Smooth muscle cell (in vitro differentiated cells): ENCODE data around the gene ERVH48-1. TPM values are rescaled to one million over a fixed set of nuclear protein-coding genes. Genes with fewer than 3 reads are reported as not detected.
A peak's percentile ranks its signal among the peaks of the same experiment; 100 is the strongest.

Experiments
- DNase-seq: peaks from one replicate; lab custom pipeline; 2025; ENCODE audit not compliant: unreplicated experiment; lab: John Stamatoyannopoulos, UW
- H2AFZ ChIP-seq: fragments of 200-600 bp; sonication (generic); 2 replicates; pipeline ENCODE4 v1.6.0; 2016; ENCODE audit warnings: antibody characterized with exemption, low read depth, mild to moderate bottlenecking
- H3F3A ChIP-seq: fragments of 200-600 bp; sonication (generic); 2 replicates; pipeline ENCODE4 v1.6.0; 2017; ENCODE audit warnings: antibody characterized with exemption, low read depth
- H3K27ac ChIP-seq: fragments of 200-600 bp; sonication (generic); 2 replicates; pipeline ENCODE4 v1.5.1; 2016; ENCODE audit warnings: low read depth, mild to moderate bottlenecking
- H3K27me3 ChIP-seq: fragments of 200-600 bp; sonication (generic); 2 replicates; pipeline ENCODE4 v1.6.1; 2016; ENCODE audit warnings: low read depth, mild to moderate bottlenecking
- H3K36me3 ChIP-seq: fragments of 200-600 bp; sonication (generic); 2 replicates; pipeline ENCODE4 v1.5.1; 2016; ENCODE audit warnings: low read depth
- H3K4me1 ChIP-seq: fragments of 200-600 bp; sonication (generic); 2 replicates; pipeline ENCODE4 v1.5.1; 2016; ENCODE audit warnings: low read depth
- H3K4me2 ChIP-seq: fragments of 200-600 bp; sonication (generic); 2 replicates; pipeline ENCODE4 v1.6.0; 2016; ENCODE audit warnings: mild to moderate bottlenecking
- H3K4me3 ChIP-seq: fragments of 200-600 bp; sonication (generic); 2 replicates; pipeline ENCODE4 v1.5.1; 2016; ENCODE audit warnings: mild to moderate bottlenecking
- H3K79me2 ChIP-seq: fragments of 200-600 bp; sonication (generic); 2 replicates; pipeline ENCODE4 v1.6.0; 2016; ENCODE audit warnings: low read depth, mild to moderate bottlenecking
- H3K9ac ChIP-seq: fragments of 200-600 bp; sonication (generic); 2 replicates; pipeline ENCODE4 v1.6.0; 2016; ENCODE audit warnings: low read depth
- H3K9me3 ChIP-seq: fragments of 200-600 bp; sonication (generic); replicated peaks from 2 replicates; pipeline ENCODE4 v1.5.1; 2016; ENCODE audit warnings: low read depth
- H4K20me1 ChIP-seq: fragments of 200-600 bp; sonication (generic); 2 replicates; pipeline ENCODE4 v1.6.0; 2016; ENCODE audit warnings: low read depth
- WGBS: methylation state at CpG from one replicate; pipeline ENCODE4 v1.1.7; 2016; ENCODE audit warnings: low lambda C conversion rate; 5-methylcytosine and 5-hydroxymethylcytosine counted together
- polyA plus RNA-seq: library from polyadenylated mRNA; unstranded; fragments of >200 nt; fragmentation: Nextera tagmentation; extraction: Ambion mirVana; gene quantifications from 2 replicates; pipeline ENCODE4 v1.2.1, GENCODE V29; 2016
- total RNA-seq: library from RNA; depleted of rRNA; stranded (reverse); fragments of >200 nt; gene quantifications from 2 replicates; pipeline ENCODE4 v1.2.3, GENCODE V29; 2014
- TF ChIP-seq, protein P1 (sequence below): fragments of 200-600 bp; sonication (generic); IDR thresholded peaks from 2 replicates; pipeline ENCODE4 v1.5.1; 2017; ENCODE audit warnings: borderline replicate concordance, mild to moderate bottlenecking, antibody characterized with exemption; ENCODE audit not compliant: insufficient read depth, poor library complexity, severe bottlenecking

The ERVH48-1 gene
- total and polyA plus RNA-seq, 2 experiments from 2014 or later, result 6.8 to 7.6 TPM

DNA sequence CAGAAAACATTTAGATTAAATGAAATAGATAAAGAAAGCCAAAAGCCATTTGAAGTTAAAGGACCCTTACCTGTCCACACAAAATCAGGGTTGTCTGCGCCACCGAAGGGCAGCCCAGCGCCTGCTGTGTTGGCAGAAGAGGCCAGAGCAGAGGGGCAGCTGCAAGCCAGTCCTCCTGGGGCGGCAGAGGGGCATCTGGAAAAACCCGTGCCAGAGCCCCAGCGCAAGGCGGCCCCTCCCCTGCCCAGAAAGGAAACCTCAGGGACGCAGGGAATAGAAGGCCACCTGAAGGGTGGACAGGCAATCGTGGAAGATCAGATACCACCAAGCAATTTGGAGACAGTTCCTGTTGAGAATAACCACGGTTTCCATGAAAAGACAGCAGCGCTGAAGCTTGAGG is 21.6 kb downstream of the ERVH48-1 start:
- H3F3A ChIP-seq, result no peaks in the 10 kb centered on the region
- H3K36me3 ChIP-seq, result no peaks in the 10 kb centered on the region
- no peaks in the 10 kb centered on the region for H3K79me2 ChIP-seq
- no peak overlapping the region for H3K27ac ChIP-seq
- H4K20me1 ChIP-seq, result peaks cover 32% of the 10 kb centered on the region
- no peak for DNase-seq
- no peaks in the 10 kb centered on the region for H3K4me1 ChIP-seq
- H3K4me3 ChIP-seq, result no peak overlapping the region
- H3K9ac ChIP-seq, result no peak overlapping the region
- 98% methylated on average over 11 of the region's 11 CpGs for WGBS
- TF ChIP-seq, protein P1, sequence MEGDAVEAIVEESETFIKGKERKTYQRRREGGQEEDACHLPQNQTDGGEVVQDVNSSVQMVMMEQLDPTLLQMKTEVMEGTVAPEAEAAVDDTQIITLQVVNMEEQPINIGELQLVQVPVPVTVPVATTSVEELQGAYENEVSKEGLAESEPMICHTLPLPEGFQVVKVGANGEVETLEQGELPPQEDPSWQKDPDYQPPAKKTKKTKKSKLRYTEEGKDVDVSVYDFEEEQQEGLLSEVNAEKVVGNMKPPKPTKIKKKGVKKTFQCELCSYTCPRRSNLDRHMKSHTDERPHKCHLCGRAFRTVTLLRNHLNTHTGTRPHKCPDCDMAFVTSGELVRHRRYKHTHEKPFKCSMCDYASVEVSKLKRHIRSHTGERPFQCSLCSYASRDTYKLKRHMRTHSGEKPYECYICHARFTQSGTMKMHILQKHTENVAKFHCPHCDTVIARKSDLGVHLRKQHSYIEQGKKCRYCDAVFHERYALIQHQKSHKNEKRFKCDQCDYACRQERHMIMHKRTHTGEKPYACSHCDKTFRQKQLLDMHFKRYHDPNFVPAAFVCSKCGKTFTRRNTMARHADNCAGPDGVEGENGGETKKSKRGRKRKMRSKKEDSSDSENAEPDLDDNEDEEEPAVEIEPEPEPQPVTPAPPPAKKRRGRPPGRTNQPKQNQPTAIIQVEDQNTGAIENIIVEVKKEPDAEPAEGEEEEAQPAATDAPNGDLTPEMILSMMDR, result no peak
- no peak overlapping the region for H3K4me2 ChIP-seq
- no peaks in the 10 kb centered on the region for H3K27me3 ChIP-seq
- H3K9me3 ChIP-seq, result no peaks in the 10 kb centered on the region
- no peak overlapping the region for H2AFZ ChIP-seq

- no peaks in the 10 kb centered on the region for H3K36me3 ChIP-seq
- H3K79me2 ChIP-seq, result peaks cover 12% of the 10 kb centered on the region
- no peak overlapping the region for H3K9ac ChIP-seq
- WGBS, result 97% methylated on average over 4 of the region's 4 CpGs
- H3K4me2 ChIP-seq, result no peak overlapping the region
- H3K4me3 ChIP-seq, result no peak overlapping the region
- TF ChIP-seq, protein P1, result no peak
- H3K27me3 ChIP-seq, result no peaks in the 10 kb centered on the region
- DNase-seq, result no peak
- H2AFZ ChIP-seq, result no peak overlapping the region
- no peaks in the 10 kb centered on the region for H3K4me1 ChIP-seq
- H3F3A ChIP-seq, result no peaks in the 10 kb centered on the region
- H3K9me3 ChIP-seq, result no peaks in the 10 kb centered on the region
- H4K20me1 ChIP-seq, result peaks cover 28% of the 10 kb centered on the region
- H3K27ac ChIP-seq, result no peak overlapping the region
Measured at GRCh38 chr21:42900446-42900845, 25.0 kb downstream of the ERVH48-1 start.

DNA sequence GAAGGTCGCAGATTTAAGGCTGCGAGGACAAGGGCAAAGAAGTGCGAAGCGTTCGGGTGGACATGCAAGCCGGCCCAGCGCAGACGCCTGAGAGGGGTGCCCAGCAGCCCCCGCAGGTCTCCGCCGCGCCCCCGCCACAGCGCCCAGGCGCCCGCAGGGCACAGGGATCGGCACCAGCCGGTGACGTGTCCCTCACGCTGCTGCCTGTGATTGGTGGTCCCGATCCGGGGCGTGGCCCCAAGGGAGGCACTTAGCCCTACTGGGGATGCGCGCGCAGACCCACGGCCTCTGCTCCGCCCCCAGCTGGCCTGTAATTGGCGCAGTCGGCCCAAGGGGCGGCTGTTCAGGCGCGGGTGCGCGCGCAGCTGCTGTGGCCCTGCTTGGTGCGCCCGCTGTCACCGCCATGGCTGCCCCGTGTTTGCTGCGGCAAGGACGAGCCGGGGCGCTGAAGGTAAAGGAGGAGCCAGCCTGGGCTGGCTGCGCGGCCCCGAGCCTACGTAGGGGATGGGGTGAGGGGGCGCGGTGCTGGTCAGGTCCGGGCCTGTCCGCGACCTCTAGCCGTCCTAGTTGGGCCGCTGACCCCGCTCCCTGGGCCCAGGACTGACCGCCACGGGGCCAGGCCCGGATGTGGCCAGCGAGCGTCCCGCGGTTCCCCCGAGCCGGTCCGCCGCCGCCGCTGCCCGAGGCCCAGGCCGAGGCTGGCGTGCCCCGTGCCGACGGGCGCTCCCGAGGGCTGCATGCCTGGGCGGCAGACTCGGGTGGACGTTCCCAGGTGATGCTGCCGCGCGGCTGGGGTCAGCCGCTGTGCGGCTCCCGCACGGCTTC is 32.3 kb downstream of the ERVH48-1 start, which contains the start of gene NDUFV3:
Gene NDUFV3 (plus strand): TSS at position 379 of the 825 bp plus-strand sequence. CDS start 25 bp downstream, at position 404.
- H3K4me3 ChIP-seq, result peak within 1 kb of the TSS; percentile 92
- under 1% methylated on average over 83 of the region's 87 CpGs for whole genome bisulfite sequencing
- H3K4me1 ChIP-seq, result no peaks in the 10 kb centered on the region
- H3K9me3 ChIP-seq, result no peaks in the 10 kb centered on the region
- H3K27ac ChIP-seq, result peak within 1 kb of the TSS; percentile 99
- DNase-seq, result peak; percentile 98
- H3K9ac ChIP-seq, result peak within 1 kb of the TSS; percentile 97
- peaks cover 18% of the 10 kb centered on the region for H4K20me1 ChIP-seq
- no peaks in the 10 kb centered on the region for H3F3A ChIP-seq
- no peaks in the 10 kb centered on the region for H3K36me3 ChIP-seq
- TF ChIP-seq, protein P1, result no peak
- H3K4me2 ChIP-seq, result peak within 1 kb of the TSS; percentile 95
- H2AFZ ChIP-seq, result peak within 1 kb of the TSS; percentile 77
- H3K79me2 ChIP-seq, result peaks cover 30% of the 10 kb centered on the region
- no peaks in the 10 kb centered on the region for H3K27me3 ChIP-seq
